CD4-positive, alpha-beta T cell treated with Interleukin-1 beta for 1 hour (primary cell): ENCODE results near the gene DOCK4.

Experiments
- DNase-seq, 2 donors: peaks; one replicate each; pipeline ENCODE4 v3.0.0-alpha.2; 2020 to 2022

Gene DOCK4

GRCh38 chr7:112220877-112221434, 14.8 kb upstream of the DOCK4 start:
- no peak for DNase-seq

- DNase-seq = no peak
Measured at GRCh38 chr7:112215787-112216186, 9.6 kb upstream of the DOCK4 start.

- no peak for DNase-seq
Measured at GRCh38 chr7:112214883-112215282, 8.7 kb upstream of the DOCK4 start.

- no peak for DNase-seq
Measured at GRCh38 chr7:112214268-112214667, 8.1 kb upstream of the DOCK4 start.

GRCh38 chr7:112213735-112214134, 7.5 kb upstream of the DOCK4 start:
- no peak for DNase-seq

- no peak for DNase-seq
Measured at GRCh38 chr7:112212571-112212970, 6.4 kb upstream of the DOCK4 start.

GRCh38 chr7:112211348-112211907, 5.2 kb upstream of the DOCK4 start:
- no peak for DNase-seq

- no peak for DNase-seq
Measured at GRCh38 chr7:112207765-112208164, 1.6 kb upstream of the DOCK4 start.

GRCh38 chr7:112206991-112207592, 893 bp upstream of the DOCK4 start:
- peak in 1 of 2 donors; percentile 8 for DNase-seq

GRCh38 chr7:112205343-112206237, 609 bp downstream of the DOCK4 start:
- peak; percentile 21 to 33 for DNase-seq

GRCh38 chr7:112204499-112205342, 1.5 kb downstream of the DOCK4 start:
- peak in 1 of 2 donors; percentile 16 for DNase-seq

- no peak for DNase-seq
Measured at GRCh38 chr7:112203365-112203739, 2.8 kb downstream of the DOCK4 start.

GRCh38 chr7:112202816-112203215, 3.4 kb downstream of the DOCK4 start:
- DNase-seq = peak; percentile 13 to 33

- no peak for DNase-seq
Measured at GRCh38 chr7:112201839-112202238, 4.4 kb downstream of the DOCK4 start.

- DNase-seq = no peak
Measured at GRCh38 chr7:112201411-112201810, 4.8 kb downstream of the DOCK4 start.

- no peak for DNase-seq
Measured at GRCh38 chr7:112199672-112200071, 6.5 kb downstream of the DOCK4 start.

- no peak for DNase-seq
Measured at GRCh38 chr7:112199035-112199655, 7.1 kb downstream of the DOCK4 start.

- DNase-seq = no peak
Measured at GRCh38 chr7:112197322-112197721, 8.9 kb downstream of the DOCK4 start.

GRCh38 chr7:112195717-112196116, 10.5 kb downstream of the DOCK4 start:
- no peak for DNase-seq

- DNase-seq = no peak
Measured at GRCh38 chr7:112193915-112194502, 12.2 kb downstream of the DOCK4 start.

GRCh38 chr7:112192236-112193154, 13.7 kb downstream of the DOCK4 start:
- DNase-seq = no peak
